NOMO-1 treated with dmso at 0.1 percent for 144 hours (cell line): ENCODE data around the gene GOSR2.
"Not testable (repeated sequence)": the region's sequence is repeated elsewhere in the genome, so short reads cannot be mapped to it uniquely, and the experiment has no call there.

ENCODE experiments used
- DNase-seq: peaks from one replicate; lab custom pipeline; 2025; ENCODE audit not compliant: unreplicated experiment; lab: John Stamatoyannopoulos, UW

The GOSR2 gene

GRCh38 chr17:46928467-46929261 lies 5.7 kb downstream of the GOSR2 start:
- DNase-seq, result no peak

- DNase-seq, result no peak
These were observed 6.5 kb downstream of the GOSR2 start for GRCh38 chr17:46929413-46929812.

DNA sequence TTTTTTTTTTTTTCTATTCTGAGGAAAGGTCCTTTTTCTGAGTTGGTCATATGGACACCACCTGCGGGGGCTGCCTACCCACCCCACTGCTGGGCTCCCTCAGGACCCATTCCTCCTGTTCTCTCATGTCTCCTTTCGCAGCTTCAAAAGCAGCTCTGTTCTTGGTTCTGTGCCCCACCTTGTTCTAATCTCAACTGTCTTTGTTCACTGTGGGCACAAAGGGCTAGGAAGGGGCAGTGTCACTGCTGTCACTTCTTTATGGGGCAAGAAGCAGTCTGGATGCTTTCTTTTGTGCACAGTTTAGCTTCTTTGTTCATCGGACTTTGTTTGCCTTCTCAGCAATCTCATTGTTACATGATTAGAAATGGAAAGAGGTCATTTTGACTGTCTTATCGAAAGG lies 7.1 kb downstream of the GOSR2 start:
- no peak for DNase-seq

DNA sequence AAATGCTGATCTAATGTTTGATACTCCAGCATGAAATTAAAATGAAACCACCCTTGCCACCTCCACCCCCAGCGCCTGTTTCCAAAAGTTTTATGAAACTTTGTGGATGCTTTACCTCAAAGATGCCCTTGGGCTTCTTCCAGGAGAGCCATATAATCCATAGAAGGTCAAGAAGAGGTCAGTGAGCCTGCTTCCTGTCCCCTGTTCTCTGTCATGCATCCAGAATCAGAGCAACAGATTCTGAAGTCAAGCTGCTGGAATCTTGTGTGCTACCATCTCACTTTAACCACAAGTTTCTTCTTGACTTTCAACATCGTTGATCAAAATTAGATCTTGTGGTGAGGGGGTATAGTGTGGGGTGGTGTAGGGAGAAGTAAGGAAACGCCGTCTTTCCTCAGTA lies 8.6 kb downstream of the GOSR2 start:
- DNase-seq, result no peak

GRCh38 chr17:46935658-46936266 lies 12.8 kb downstream of the GOSR2 start:
- DNase-seq, result no peak

DNA sequence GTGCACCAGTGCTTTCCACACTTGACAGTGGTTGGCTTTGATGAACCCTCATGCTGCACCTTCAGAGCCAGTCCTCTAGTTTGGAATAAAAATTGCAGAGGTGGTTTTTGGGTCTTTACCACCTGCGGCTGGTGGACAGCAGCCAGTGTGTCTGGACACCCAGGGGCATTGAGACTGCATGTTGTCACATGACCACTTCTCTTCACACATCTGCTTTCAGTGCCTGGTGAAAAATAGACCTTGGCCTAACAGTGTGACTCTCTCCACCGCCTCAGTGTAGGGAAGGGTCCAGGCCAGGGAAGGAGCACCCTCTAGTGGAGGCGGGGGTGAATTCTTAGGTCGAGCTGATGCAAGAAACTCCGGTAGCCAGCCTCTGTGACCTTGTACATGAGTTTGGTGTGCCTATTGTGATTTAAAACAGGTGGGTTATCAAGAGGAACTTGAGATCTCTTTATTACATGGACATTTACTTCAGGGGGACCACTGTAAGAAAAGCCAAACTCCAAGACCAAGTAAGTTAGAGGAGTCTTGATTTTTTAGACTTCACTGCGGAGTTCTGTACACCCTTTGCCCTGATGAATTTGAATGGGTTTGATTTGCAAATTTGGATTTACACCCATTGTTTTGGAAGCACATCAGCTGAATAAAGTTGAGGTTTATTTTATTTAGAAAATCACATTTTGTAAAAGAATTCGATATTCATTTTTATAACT lies 17.9 kb downstream of the GOSR2 start:
- peak; percentile 53 for DNase-seq

GRCh38 chr17:46942441-46943217 lies 19.7 kb downstream of the GOSR2 start:
- peak; percentile 14 for DNase-seq

- DNase-seq, result no peak
These were observed 20.2 kb downstream of the GOSR2 start for GRCh38 chr17:46943218-46943500.

- DNase-seq, result no peak
These were observed 20.8 kb downstream of the GOSR2 start for GRCh38 chr17:46943501-46944393.

- no peak for DNase-seq
These were observed 22.0 kb downstream of the GOSR2 start for GRCh38 chr17:46944931-46945330.

- no peak for DNase-seq
These were observed 24.3 kb downstream of the GOSR2 start for GRCh38 chr17:46947216-46947615.

DNA sequence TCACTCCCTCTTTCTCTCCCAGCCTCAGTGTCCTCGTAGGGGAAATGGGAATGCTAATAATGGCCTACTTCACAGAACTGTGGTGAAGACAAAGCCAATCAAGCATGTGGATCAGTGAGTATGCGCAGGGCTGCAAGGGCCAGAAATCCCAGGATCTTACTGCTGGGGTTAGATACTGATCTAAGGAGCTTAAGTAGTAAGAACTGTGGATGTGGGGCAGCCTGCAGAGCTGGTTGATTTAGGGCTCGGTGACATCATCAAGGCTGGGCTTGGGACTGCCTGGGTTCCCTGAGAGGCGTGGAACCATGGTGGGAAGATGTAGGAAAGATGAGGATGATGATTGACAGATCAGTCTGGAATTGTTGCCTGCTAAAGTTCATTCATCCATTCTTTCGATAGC lies 25.6 kb downstream of the GOSR2 start:
- no peak for DNase-seq

GRCh38 chr17:46949291-46950174 lies 26.6 kb downstream of the GOSR2 start:
- DNase-seq, result no peak

GRCh38 chr17:46950342-46950996 lies 27.5 kb downstream of the GOSR2 start:
- DNase-seq, result no peak

GRCh38 chr17:46950997-46951621 lies 28.1 kb downstream of the GOSR2 start:
- DNase-seq, result no peak

DNA sequence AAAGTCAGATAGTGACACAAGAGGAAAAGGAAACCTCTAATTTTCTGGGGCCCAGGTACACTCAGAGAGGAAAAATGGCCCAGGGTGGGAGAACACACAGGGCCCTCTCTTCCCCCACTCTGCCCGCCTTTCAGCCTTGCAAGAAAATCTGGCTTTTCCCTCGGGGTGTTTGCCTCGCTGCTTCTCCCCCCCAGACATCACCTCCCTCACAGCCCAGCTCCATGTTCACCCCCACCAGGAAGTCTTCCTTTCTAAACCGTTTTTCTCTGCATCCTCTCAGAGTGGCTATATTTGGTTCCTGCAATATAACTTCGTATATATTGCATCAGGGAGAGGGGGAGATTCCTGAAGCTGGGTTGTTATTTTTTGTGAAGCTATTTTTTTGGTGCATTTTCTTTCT lies 28.7 kb downstream of the GOSR2 start:
- no peak for DNase-seq

- no peak for DNase-seq
These were observed 29.2 kb downstream of the GOSR2 start for GRCh38 chr17:46952115-46952514.

- not testable (repeated sequence) for DNase-seq
These were observed 30.2 kb downstream of the GOSR2 start for GRCh38 chr17:46953191-46953590.
